Endothelial cell of umbilical vein (primary cell): ENCODE results near the gene CNDP1. TPM values are rescaled to one million over a fixed set of nuclear protein-coding genes. Genes with fewer than 3 reads are reported as not detected.
A peak's percentile ranks its signal among the peaks of the same experiment; 100 is the strongest.

Experiments used
- BruUV-seq: library from RNA; stranded (reverse); fragments of 400-500 nt; replicated peaks from 2 replicates; lab custom pipeline; 2021; lab: Mats Ljungman, UMichigan
- CTCF ChIA-PET: fragments of 300-600, 350-600 bp; sonication (Branson Sonifier 250); formaldehyde crosslinking; loops from one replicate; lab custom pipeline; 2021; ENCODE audit warnings: antibody characterized with exemption, inconsistent platforms; lab: Charles Lee
- POLR2A ChIA-PET: fragments of 300-600, 350-600 bp; sonication (Branson Sonifier 250); formaldehyde crosslinking; loops from one replicate; lab custom pipeline; 2021; ENCODE audit warnings: antibody characterized with exemption, inconsistent platforms; lab: Charles Lee
- DNase-seq: peaks from one replicate; pipeline ENCODE4 v3.0.0-alpha.2; 2011; ENCODE audit warnings: low read depth, low spot score
- FAIRE-seq: peaks from 2 replicates; lab custom pipeline; 2011; peaks lifted over from hg19 to GRCh38; lab: Jason Lieb, UNC
- H2AFZ ChIP-seq: 2 replicates; pipeline ENCODE4 v1.6.0; 2012; ENCODE audit warnings: low read depth, low read length, control low read depth, inconsistent platforms
- H3K27ac ChIP-seq: 2 replicates; pipeline ENCODE4 v1.5.1; 2011; ENCODE audit warnings: low read depth, mild to moderate bottlenecking, control low read depth, low read length, moderate library complexity; ENCODE audit not compliant: insufficient read depth
- H3K27me3 ChIP-seq, 2 experiments: 2 replicates each; pipeline versions ENCODE4 v1.6.0 to v1.6.1; 2011; ENCODE audit warnings: low read length in 2 of 2, mixed read lengths in 1 of 2; ENCODE audit not compliant: control insufficient read depth in 2 of 2, insufficient read depth in 2 of 2
- H3K36me3 ChIP-seq, 2 experiments: 2 replicates in 1 of 2; 3 replicates in 1 of 2; pipeline ENCODE4 v1.5.1; 2011; ENCODE audit warnings: low read length in 2 of 2, mild to moderate bottlenecking in 1 of 2, moderate library complexity in 1 of 2; ENCODE audit not compliant: control insufficient read depth in 2 of 2, insufficient read depth in 2 of 2; ENCODE audit errors: extremely low read depth in 1 of 2
- H3K4me1 ChIP-seq: 3 replicates; pipeline ENCODE4 v1.5.1; 2011; ENCODE audit warnings: mild to moderate bottlenecking, low read length; ENCODE audit not compliant: control insufficient read depth, insufficient read depth; ENCODE audit errors: extremely low read depth
- H3K4me2 ChIP-seq: 2 replicates; pipeline ENCODE4 v1.6.1; 2011; ENCODE audit warnings: low read length, control low read depth, mixed read lengths; ENCODE audit not compliant: insufficient read depth
- H3K4me3 ChIP-seq, 3 experiments: fragments of 200-600 bp in 1 of 3; sonication (generic), shearing (Covaris generic) in 1 of 3; replicated peaks in 1 of 3; 2 replicates each; pipeline ENCODE4 v1.5.1; 2011 to 2016; ENCODE audit warnings: control low read depth in 3 of 3, low read length in 3 of 3, mild to moderate bottlenecking in 2 of 3, inconsistent platforms in 1 of 3, low read depth in 1 of 3, moderate library complexity in 1 of 3; ENCODE audit not compliant: insufficient read depth in 1 of 3
- H3K79me2 ChIP-seq: 2 replicates; pipeline ENCODE4 v1.6.0; 2012; ENCODE audit warnings: low read length, inconsistent platforms; ENCODE audit not compliant: control insufficient read depth, insufficient read depth
- H3K9ac ChIP-seq: replicated peaks from 2 replicates; pipeline ENCODE3; 2011; ENCODE audit warnings: low read length, control low read depth; ENCODE audit not compliant: insufficient read depth; ENCODE audit errors: extremely low read depth
- H3K9me1 ChIP-seq: replicated peaks from 3 replicates; pipeline ENCODE4 v1.6.0; 2011; ENCODE audit warnings: mild to moderate bottlenecking, low read length; ENCODE audit not compliant: control insufficient read depth, insufficient read depth; ENCODE audit errors: extremely low read depth
- H3K9me3 ChIP-seq: replicated peaks from 2 replicates; pipeline ENCODE4 v1.5.1; 2012; ENCODE audit warnings: low read length, inconsistent platforms; ENCODE audit not compliant: control insufficient read depth, insufficient read depth
- H4K20me1 ChIP-seq: replicated peaks from 2 replicates; pipeline ENCODE3; 2011; ENCODE audit warnings: mild to moderate bottlenecking, low read length; ENCODE audit not compliant: control insufficient read depth, insufficient read depth; ENCODE audit errors: extremely low read depth
- EZH2 ChIP-seq: IDR thresholded peaks from 2 replicates; pipeline ENCODE4 v1.6.1; 2012; ENCODE audit warnings: borderline replicate concordance, low read depth, mild to moderate bottlenecking, moderate library complexity, low read length, inconsistent platforms; ENCODE audit not compliant: severe bottlenecking
- FOS ChIP-seq: IDR thresholded peaks from 2 replicates; pipeline ENCODE4 v1.6.1; 2011; ENCODE audit warnings: mild to moderate bottlenecking, low read length, moderate library complexity, borderline replicate concordance; ENCODE audit not compliant: insufficient read depth
- GATA2 ChIP-seq: IDR thresholded peaks from 2 replicates; pipeline ENCODE4 v1.7.0; 2011; ENCODE audit warnings: low read depth, mild to moderate bottlenecking, moderate library complexity, mixed read lengths, low read length; ENCODE audit not compliant: insufficient read length, insufficient read depth
- JUN ChIP-seq: IDR thresholded peaks from 2 replicates; pipeline ENCODE4 v1.6.1; 2011; ENCODE audit warnings: borderline replicate concordance, low read depth; ENCODE audit not compliant: insufficient read length, insufficient read depth
- MAX ChIP-seq: IDR thresholded peaks from 2 replicates; pipeline ENCODE4 v1.6.1; 2011; ENCODE audit not compliant: insufficient read depth, insufficient read length
- MYC ChIP-seq: IDR thresholded peaks from one replicate; pipeline ENCODE4 v1.6.1; 2011; ENCODE audit warnings: mild to moderate bottlenecking, low read depth, low read length
- POLR2A ChIP-seq: IDR thresholded peaks from 2 replicates; pipeline ENCODE4 v1.6.1; 2012; ENCODE audit warnings: low read depth, mild to moderate bottlenecking, control low read depth, low read length
- POLR2AphosphoS5 ChIP-seq: IDR thresholded peaks from 2 replicates; pipeline ENCODE4 v1.6.1; 2012; ENCODE audit warnings: low read depth, mild to moderate bottlenecking, control low read depth, low read length, moderate library complexity; ENCODE audit not compliant: insufficient read depth
- dilution Hi-C: fragments of 300-500 bp; cut with MboI; formaldehyde crosslinking; loops from one replicate; pipeline ENCODE4 v1.15.0; 2019; ENCODE audit warnings: low sequenced_read_pairs; ENCODE audit not compliant: extremely low pct_ligation_motif_present
- intact Hi-C: fragments of 100-400 bp; cut with micrococcal nuclease; formaldehyde crosslinking; loops from one replicate; pipeline ENCODE4 v1.10.0; 2022
- polyA plus RNA-seq, 4 experiments: library from polyadenylated mRNA; depleted of rRNA in 3 of 4; stranded (reverse) in 3 of 4; unstranded in 1 of 4; fragments of >200 nt; gene quantifications; 2 replicates each; pipeline versions ENCODE4 v1.2.1 to v1.2.3, GENCODE V29; 2011 to 2012; ENCODE audit warnings: missing spikeins in 1 of 4
- total RNA-seq: library from RNA; stranded (reverse); gene quantifications from 2 replicates; pipeline ENCODE4 v1.2.3, GENCODE V29; 2021
- TF ChIP-seq, protein P1 (sequence below), 2 donors: IDR thresholded peaks; 1 replicate in 1 of 2; 2 replicates in 1 of 2; pipeline ENCODE4 v1.5.1; 2011; ENCODE audit warnings: low read length in 2 of 2, mild to moderate bottlenecking in 2 of 2, moderate library complexity in 2 of 2, control low read depth in 1 of 2, inconsistent platforms in 1 of 2, low read depth in 1 of 2; ENCODE audit not compliant: insufficient read depth in 1 of 2; ENCODE audit errors: extremely low read depth in 1 of 2

CNDP1 gene
- total and polyA plus RNA-seq, 2 donors (not counting 3 experiments of a cell fraction or from before 2014, with no cell fraction given) = not detected

GRCh38 chr18:74597662-74598349 is 63.5 kb downstream of the CNDP1 start, which contains the start of gene ZNF407:
Gene ZNF407 (plus strand): TSS chr18:74597870. CDS start chr18:74631020, 33,150 bp downstream.
- Histone ChIP-seq H3K4me3 (peak within 1 kb of the TSS; percentile 88 to 98 (median 97)), H3K79me2 (peaks cover 40% of the 10 kb centered on the region), H4K20me1 (no peaks in the 10 kb centered on the region), H3K9me3 (no peaks in the 10 kb centered on the region), H3K9me1 (no peaks in the 10 kb centered on the region), H3K9ac (peak within 1 kb of the TSS; percentile 100), H2AFZ (peak within 1 kb of the TSS; percentile 94), H3K4me1 (peaks cover 15% of the 10 kb centered on the region), H3K27me3 (no peaks in the 10 kb centered on the region), H3K27ac (peak within 1 kb of the TSS; percentile 99), H3K36me3 (no peaks in the 10 kb centered on the region), H3K4me2 (peak within 1 kb of the TSS; percentile 85)
- TF ChIP-seq MAX (no peak), MYC (peak; percentile 48), JUN (no peak), GATA2 (no peak), POLR2A (peak; percentile 6), POLR2AphosphoS5 (peak; percentile 8), FOS (no peak), EZH2 (no peak)
- TF ChIP-seq, protein P1, sequence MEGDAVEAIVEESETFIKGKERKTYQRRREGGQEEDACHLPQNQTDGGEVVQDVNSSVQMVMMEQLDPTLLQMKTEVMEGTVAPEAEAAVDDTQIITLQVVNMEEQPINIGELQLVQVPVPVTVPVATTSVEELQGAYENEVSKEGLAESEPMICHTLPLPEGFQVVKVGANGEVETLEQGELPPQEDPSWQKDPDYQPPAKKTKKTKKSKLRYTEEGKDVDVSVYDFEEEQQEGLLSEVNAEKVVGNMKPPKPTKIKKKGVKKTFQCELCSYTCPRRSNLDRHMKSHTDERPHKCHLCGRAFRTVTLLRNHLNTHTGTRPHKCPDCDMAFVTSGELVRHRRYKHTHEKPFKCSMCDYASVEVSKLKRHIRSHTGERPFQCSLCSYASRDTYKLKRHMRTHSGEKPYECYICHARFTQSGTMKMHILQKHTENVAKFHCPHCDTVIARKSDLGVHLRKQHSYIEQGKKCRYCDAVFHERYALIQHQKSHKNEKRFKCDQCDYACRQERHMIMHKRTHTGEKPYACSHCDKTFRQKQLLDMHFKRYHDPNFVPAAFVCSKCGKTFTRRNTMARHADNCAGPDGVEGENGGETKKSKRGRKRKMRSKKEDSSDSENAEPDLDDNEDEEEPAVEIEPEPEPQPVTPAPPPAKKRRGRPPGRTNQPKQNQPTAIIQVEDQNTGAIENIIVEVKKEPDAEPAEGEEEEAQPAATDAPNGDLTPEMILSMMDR (IDR thresholded peaks at IDR 0.05; ENCODE audit: extremely low read depth in 1 of 2, insufficient read depth in 1 of 2, low read depth in 1 of 2, low read length in 2 of 2) = no peak
- POLR2A ChIA-PET = interaction anchor here (0.6 kb wide), 1 partner anchor 149 kb away, joined by 4 read pairs; no protein-coding TSS in a partner anchor
- peak; percentile 91 for DNase-seq
- dilution Hi-C loops = no loop called here
- FAIRE-seq = peak; percentile 87
- intact Hi-C loops = loop anchor here (1.0 to 5.0 kb wide), 5 partner anchors 102 to 1895 kb away; partner anchors contain the start of genes CNDP2, PTGR3 and TIMM21
- CTCF ChIA-PET = interaction anchor here (1.0 to 1.3 kb wide), 3 partner anchors 8 to 55 kb away, joined by 3 to 4 read pairs (median 3); no protein-coding TSS in a partner anchor
- BruUV-seq = no TSS peak
